Naive thymus-derived CD8-positive, alpha-beta T cell (primary cell): ENCODE data around the gene BIN1. TPM values are rescaled to one million over a fixed set of nuclear protein-coding genes. Genes with fewer than 3 reads are reported as not detected.
A peak's percentile ranks its signal among the peaks of the same experiment; 100 is the strongest.
"Not testable (repeated sequence)": the region's sequence is repeated elsewhere in the genome, so short reads cannot be mapped to it uniquely, and the experiment has no call there.

Source experiments
- ATAC-seq, 2 donors: fragments of 150-1000 bp; cut with Tn5 transposase in 1 of 2; sonication (Bioruptor Pico), chemical (Tn5 transposase) in 1 of 2; 1 replicate in 1 of 2; 2 replicates in 1 of 2; pipeline ENCODE4 v1.10.0; 2021; ENCODE audit warnings: mild to moderate bottlenecking in 2 of 2, moderate library complexity in 2 of 2
- POLR2A ChIA-PET: fragments of 350-600 bp; sonication (Branson Sonifier 250); formaldehyde crosslinking; loops from one replicate; lab custom pipeline; 2021; ENCODE audit warnings: antibody characterized with exemption; lab: Charles Lee
- DNase-seq, 10 donors: peaks; one replicate each; pipeline versions ENCODE4 v3.0.0 to v3.0.0-alpha.2; 2020 to 2022
- H3K27ac Mint-ChIP-seq, 10 donors: one replicate each; pipeline ENCODE4 v1.8.0; 2020 to 2022; ENCODE audit warnings: mild to moderate bottlenecking in 10 of 10, mixed read lengths in 10 of 10, moderate library complexity in 4 of 10, inconsistent platforms in 1 of 10
- H3K27me3 Mint-ChIP-seq, 5 donors: one replicate each; pipeline ENCODE4 v1.8.0; 2021 to 2022; ENCODE audit warnings: mixed read lengths in 5 of 5
- H3K36me3 Mint-ChIP-seq, 3 donors: one replicate each; pipeline ENCODE4 v1.8.0; 2020 to 2022; ENCODE audit warnings: mixed read lengths in 3 of 3, mild to moderate bottlenecking in 2 of 3, inconsistent platforms in 1 of 3
- H3K4me1 Mint-ChIP-seq, 4 donors: one replicate each; pipeline ENCODE4 v1.8.0; 2021 to 2022; ENCODE audit warnings: mixed read lengths in 4 of 4
- H3K4me3 Mint-ChIP-seq, 10 donors: one replicate each; pipeline ENCODE4 v1.8.0; 2020 to 2022; ENCODE audit warnings: mild to moderate bottlenecking in 10 of 10, mixed read lengths in 10 of 10, moderate library complexity in 6 of 10, inconsistent platforms in 1 of 10
- H3K9me3 Mint-ChIP-seq, 9 donors: one replicate each; pipeline ENCODE4 v1.8.0; 2020 to 2022; ENCODE audit warnings: mixed read lengths in 9 of 9, mild to moderate bottlenecking in 3 of 9, inconsistent platforms in 1 of 9, moderate library complexity in 1 of 9
- polyA plus RNA-seq, 3 donors: library from polyadenylated mRNA; unstranded; fragments of 300-500 nt; fragmentation: Illumina TruSeq; gene quantifications; one replicate each; pipeline ENCODE4 v1.2.3, GENCODE V29; 2021
- total RNA-seq, 8 experiments: library from RNA in 2 of 8; stranded (reverse) in 2 of 8; gene quantifications; one replicate each; pipeline ENCODE4 v1.2.3 and lab custom pipeline; 2021 to 2026

Gene BIN1
- total and polyA plus RNA-seq, 5 experiments from 2014 or later: 130 to 189 (median 156) TPM

DNA sequence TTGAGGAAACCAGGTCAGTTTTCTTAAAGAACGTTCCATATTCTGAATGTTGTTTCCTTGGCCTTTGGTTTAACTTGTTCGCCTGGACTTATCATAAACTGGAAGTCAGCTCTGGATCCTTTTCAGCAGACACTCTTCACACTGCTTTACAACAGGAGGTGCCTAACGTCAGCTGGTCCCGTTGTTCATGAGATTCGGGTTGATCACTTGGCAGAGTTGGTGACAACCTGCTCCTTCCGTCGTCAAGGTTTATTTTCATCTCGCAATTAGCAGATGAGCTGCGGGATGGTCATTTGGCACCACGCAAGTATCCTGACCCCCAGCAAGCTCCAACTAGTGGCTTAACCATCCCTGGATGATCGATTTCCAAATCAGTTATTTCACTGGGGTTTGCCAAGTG, 23.0 kb upstream of the BIN1 start:
- DNase-seq (no peak), ATAC-seq (no peak)
- Mint-ChIP-seq H3K27me3 (peaks cover 0 to 4% (median 0%) of the 10 kb centered on the region in 5 donors), H3K27ac (peak overlapping the region in 1 of 10 donors; percentile 20), H3K4me1 (peaks cover 0 to 22% (median 2%) of the 10 kb centered on the region in 4 donors), H3K9me3 (no peaks in the 10 kb centered on the region), H3K36me3 (no peaks in the 10 kb centered on the region), H3K4me3 (no peak overlapping the region)
- POLR2A ChIA-PET: no interaction called here

DNA sequence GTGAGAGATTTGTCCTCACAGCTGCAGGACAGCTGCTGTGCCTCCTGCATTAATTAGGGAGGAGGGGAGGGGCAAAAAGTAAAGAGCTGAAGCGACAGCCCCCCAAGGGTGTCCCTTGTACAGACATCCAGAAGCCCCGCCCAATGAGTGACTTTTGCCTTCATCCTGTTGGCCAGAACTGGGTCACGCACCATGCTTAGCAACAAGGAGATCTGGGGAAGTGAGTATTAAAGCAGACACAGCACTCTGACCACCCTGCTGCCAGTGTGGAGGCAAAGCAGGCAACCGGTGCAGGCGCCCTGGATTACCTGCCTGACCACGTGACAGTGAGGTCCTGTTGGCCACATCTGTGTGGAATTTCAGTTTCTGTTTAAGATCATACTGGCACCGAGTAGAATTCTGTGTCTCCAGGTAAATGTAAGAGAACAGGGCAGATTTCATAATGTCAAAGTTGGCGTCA, 21.5 kb upstream of the BIN1 start:
- peaks cover 0 to 18% (median 2%) of the 10 kb centered on the region in 4 donors for H3K4me1 Mint-ChIP-seq

DNA sequence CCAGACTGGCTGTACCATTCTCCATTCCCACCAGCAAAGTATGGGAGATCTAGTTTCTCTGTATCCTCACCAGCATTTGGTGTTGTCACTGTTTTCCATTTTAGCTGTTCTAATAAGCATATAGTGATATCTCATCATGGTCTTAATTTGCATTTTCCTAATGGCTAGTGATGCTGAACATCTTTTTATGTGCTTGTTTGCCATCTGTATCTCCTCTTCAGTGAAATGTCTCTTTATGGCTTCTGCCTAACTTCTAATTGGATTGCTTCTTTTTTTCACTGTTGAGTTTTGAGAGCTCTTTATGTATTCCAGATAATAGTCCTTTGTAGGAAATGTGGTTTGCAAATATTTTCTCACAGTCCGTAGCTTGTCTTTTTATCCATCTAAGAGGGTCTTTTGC, 18.9 kb upstream of the BIN1 start:
- peaks cover 0 to 4% (median 0%) of the 10 kb centered on the region in 5 donors for H3K27me3 Mint-ChIP-seq
- H3K27ac Mint-ChIP-seq: no peak overlapping the region
- DNase-seq: no peak
- no peak overlapping the region for H3K4me3 Mint-ChIP-seq
- no peaks in the 10 kb centered on the region for H3K36me3 Mint-ChIP-seq
- ATAC-seq: no peak
- peaks cover 0 to 18% (median 2%) of the 10 kb centered on the region in 4 donors for H3K4me1 Mint-ChIP-seq
- no peaks in the 10 kb centered on the region for H3K9me3 Mint-ChIP-seq
- POLR2A ChIA-PET: no interaction called here

More for the DNA sequence above, 21.5 kb upstream of the BIN1 start:
- Mint-ChIP-seq H3K9me3 (no peaks in the 10 kb centered on the region), H3K36me3 (no peaks in the 10 kb centered on the region), H3K27ac (peak overlapping the region in 1 of 10 donors; percentile 23), H3K27me3 (peaks cover 0 to 4% (median 0%) of the 10 kb centered on the region in 5 donors), H3K4me3 (peak overlapping the region in 3 of 10 donors; percentile 19 to 30 (median 26))
- DNase-seq: no peak
- peak in 1 of 2 donors; percentile 39 for ATAC-seq
- POLR2A ChIA-PET: no interaction called here

DNA sequence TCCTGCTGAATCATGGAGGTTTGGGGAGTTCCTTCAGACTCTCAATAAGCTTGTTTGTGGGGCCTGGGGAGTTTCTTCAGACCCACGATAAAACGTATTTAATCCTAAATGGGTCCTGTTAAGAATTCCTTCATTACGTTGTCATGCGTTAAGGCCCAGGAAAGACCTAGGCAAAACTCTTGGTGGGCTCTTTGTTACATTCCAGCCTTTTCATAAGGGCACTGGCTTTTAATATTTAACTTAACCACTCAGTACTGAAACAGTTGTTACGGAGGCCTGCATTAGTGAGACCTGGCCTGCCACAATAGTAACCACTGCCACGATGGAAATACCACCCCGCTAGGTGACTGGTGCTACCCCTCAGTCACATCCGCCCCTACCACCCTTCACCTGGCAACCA, 17.5 kb upstream of the BIN1 start:
- ATAC-seq (no peak), DNase-seq (no peak)
- no peak overlapping the region for H3K4me3 Mint-ChIP-seq
- H3K4me1 Mint-ChIP-seq: peaks cover 0 to 18% (median 1%) of the 10 kb centered on the region in 4 donors
- no peaks in the 10 kb centered on the region for H3K36me3 Mint-ChIP-seq
- no peak overlapping the region for H3K27ac Mint-ChIP-seq
- no peaks in the 10 kb centered on the region for H3K9me3 Mint-ChIP-seq
- no peaks in the 10 kb centered on the region for H3K27me3 Mint-ChIP-seq
- POLR2A ChIA-PET: no interaction called here

DNA sequence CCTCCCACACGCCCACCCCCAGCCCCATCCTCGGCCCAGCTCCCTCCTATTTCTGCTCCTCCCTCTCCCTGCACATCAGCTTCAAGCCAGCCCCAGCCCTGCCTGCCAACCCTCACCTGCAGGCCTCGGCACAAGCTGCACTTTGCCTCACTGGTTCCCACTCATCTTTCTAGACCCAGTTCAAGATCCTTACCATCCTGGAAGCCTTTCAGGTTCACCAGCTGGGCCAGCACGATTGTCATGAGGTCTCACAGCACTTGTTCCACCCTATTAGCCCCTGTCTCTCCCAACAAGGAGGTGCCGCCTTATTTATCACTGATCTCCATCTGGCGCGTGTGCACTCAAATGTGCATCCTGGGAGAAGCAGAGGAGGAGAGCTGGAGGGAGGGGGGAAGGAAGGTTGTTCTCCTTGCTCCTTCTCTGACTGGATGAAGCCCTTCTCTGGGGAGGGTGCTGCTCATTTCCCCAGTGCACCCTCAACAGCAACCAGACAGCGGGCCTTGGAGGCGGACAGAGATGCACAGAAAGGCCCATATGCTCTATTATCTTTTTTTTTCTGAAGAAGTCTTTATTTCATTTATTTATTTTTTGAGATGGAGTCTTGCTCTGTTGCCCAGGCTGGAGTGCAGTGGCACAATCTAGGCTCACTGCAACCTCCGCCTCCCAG, 15.5 kb upstream of the BIN1 start:
- no peak for ATAC-seq
- peaks cover 0 to 10% (median under 1%) of the 10 kb centered on the region in 4 donors for H3K4me1 Mint-ChIP-seq
- H3K36me3 Mint-ChIP-seq: no peaks in the 10 kb centered on the region
- DNase-seq: no peak
- peaks cover 0 to 1% (median 0%) of the 10 kb centered on the region in 5 donors for H3K27me3 Mint-ChIP-seq
- H3K27ac Mint-ChIP-seq: peak overlapping the region in 1 of 10 donors; percentile 69
- H3K9me3 Mint-ChIP-seq: no peaks in the 10 kb centered on the region
- POLR2A ChIA-PET: no interaction called here
- no peak overlapping the region for H3K4me3 Mint-ChIP-seq

DNA sequence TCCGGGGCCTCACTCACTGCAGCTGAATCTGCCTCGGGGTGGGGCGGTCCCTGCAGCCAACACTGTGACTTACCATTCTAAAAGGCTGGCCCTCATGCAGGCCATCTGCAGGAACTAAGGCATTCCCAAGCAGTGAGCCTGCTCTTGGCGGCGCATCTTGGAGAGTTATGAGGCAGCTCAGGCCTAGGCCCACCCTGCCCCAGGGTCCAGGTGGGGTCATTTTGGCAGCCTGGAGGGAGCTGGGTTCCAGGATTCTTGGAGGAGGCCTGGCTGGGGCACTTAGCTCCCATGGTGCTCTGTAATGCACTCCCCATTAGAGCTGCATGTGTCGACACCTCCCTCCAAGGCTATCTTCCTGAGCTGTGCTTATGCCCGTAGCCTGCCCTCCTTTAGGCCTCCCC, 14.8 kb upstream of the BIN1 start:
- ATAC-seq (no peak), DNase-seq (no peak)
- POLR2A ChIA-PET: no interaction called here
- peak overlapping the region in 1 of 10 donors; percentile 69 for H3K27ac Mint-ChIP-seq
- no peaks in the 10 kb centered on the region for H3K9me3 Mint-ChIP-seq
- no peak overlapping the region for H3K4me3 Mint-ChIP-seq
- H3K36me3 Mint-ChIP-seq: no peaks in the 10 kb centered on the region
- H3K27me3 Mint-ChIP-seq: peaks cover 0 to 3% (median 2%) of the 10 kb centered on the region in 5 donors
- peaks cover 0 to 10% (median under 1%) of the 10 kb centered on the region in 4 donors for H3K4me1 Mint-ChIP-seq

DNA sequence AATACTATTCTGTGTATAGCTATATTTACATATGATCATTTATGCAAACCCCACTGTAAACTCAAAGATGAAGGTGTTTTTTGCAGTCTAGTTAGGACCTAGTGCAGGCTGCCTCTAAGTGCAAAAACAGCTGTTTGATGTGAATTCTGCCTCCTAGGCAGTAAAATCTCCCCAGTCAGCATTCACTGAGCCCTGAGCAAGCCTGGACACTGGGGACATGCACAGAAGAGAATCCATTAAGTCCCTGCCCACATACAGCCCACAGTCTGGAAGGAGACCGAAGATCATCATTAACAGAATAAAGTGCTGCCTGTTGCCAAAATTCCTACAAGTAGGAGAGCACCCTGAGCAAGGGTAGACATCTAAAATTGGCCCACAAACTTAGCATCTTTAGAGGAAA, 14.4 kb upstream of the BIN1 start:
- peaks cover 0 to 9% (median under 1%) of the 10 kb centered on the region in 4 donors for H3K4me1 Mint-ChIP-seq
- no peaks in the 10 kb centered on the region for H3K9me3 Mint-ChIP-seq
- DNase-seq (no peak), ATAC-seq (no peak)
- H3K4me3 Mint-ChIP-seq: no peak overlapping the region
- POLR2A ChIA-PET: no interaction called here
- no peaks in the 10 kb centered on the region for H3K36me3 Mint-ChIP-seq
- H3K27me3 Mint-ChIP-seq: peaks cover 0 to 3% (median 2%) of the 10 kb centered on the region in 5 donors
- no peak overlapping the region for H3K27ac Mint-ChIP-seq

DNA sequence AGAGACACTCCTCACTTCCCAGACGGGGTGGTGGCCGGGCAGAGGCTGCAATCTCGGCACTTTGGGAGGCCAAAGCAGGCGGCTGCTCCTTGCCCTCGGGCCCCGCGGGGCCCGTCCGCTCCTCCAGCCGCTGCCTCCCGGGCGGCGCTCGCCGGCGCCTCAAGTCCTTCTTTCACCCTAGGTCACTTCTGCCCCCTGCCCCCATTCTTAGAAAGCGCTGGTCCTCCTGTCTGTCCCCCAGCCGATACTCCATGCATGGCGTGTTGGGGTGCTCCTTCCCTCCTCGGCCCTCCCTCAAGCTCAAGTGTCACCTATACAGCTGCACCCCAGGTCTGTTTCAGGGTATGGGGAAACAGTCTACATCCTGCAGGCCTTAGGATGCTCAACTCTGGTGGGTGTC, 13.5 kb upstream of the BIN1 start:
- H3K4me3 Mint-ChIP-seq, H3K36me3 Mint-ChIP-seq, POLR2A ChIA-PET, H3K4me1 Mint-ChIP-seq, ATAC-seq, DNase-seq, H3K27ac Mint-ChIP-seq, H3K9me3 Mint-ChIP-seq, H3K27me3 Mint-ChIP-seq: not testable (repeated sequence)

DNA sequence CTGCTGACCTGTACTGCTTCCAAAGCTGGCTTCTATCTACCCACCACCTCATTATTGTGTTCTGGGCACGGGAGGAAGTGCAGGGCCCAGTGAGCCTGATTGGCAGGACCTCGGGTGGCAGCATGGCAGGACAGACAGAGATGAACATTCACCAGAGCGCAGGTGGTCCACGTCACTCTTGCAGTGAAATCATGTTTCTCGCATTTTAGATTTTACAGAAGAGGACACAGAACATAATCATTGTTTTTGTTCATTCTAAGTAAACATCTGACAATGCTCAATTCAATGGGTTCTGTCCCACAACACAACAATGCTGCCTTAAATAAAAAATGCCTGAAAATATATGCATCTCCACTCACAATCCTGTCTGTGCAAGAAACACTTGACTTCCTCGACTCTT, 11.5 kb upstream of the BIN1 start:
- ATAC-seq (no peak), DNase-seq (no peak)
- no peak overlapping the region for H3K4me3 Mint-ChIP-seq
- H3K27ac Mint-ChIP-seq: no peak overlapping the region
- H3K4me1 Mint-ChIP-seq: peaks cover 0 to 2% (median 0%) of the 10 kb centered on the region in 4 donors
- no peaks in the 10 kb centered on the region for H3K36me3 Mint-ChIP-seq
- H3K9me3 Mint-ChIP-seq: no peaks in the 10 kb centered on the region
- peaks cover 0 to 13% (median 5%) of the 10 kb centered on the region in 5 donors for H3K27me3 Mint-ChIP-seq
- POLR2A ChIA-PET: no interaction called here

DNA sequence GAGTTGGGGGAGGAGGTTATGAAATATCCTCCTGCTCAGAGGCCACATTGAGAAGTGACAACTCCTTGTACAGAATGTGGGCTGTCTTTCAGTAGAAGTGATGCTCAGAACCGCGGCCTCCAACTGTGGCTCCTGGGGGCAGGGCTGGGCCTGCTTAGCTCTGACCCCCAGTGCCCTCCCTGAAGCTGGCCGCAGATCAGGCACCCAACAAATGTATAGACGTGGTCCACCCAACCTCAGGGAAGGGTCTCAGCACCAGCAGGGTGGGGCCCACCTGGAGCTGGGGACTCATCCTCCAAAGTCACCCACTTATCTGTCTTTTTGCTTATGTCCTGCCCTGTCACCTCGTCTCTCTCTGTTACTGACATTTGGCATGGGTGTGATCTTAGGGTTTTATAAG, 11.1 kb upstream of the BIN1 start:
- H3K4me1 Mint-ChIP-seq: peaks cover 0 to 2% (median 0%) of the 10 kb centered on the region in 4 donors

DNA sequence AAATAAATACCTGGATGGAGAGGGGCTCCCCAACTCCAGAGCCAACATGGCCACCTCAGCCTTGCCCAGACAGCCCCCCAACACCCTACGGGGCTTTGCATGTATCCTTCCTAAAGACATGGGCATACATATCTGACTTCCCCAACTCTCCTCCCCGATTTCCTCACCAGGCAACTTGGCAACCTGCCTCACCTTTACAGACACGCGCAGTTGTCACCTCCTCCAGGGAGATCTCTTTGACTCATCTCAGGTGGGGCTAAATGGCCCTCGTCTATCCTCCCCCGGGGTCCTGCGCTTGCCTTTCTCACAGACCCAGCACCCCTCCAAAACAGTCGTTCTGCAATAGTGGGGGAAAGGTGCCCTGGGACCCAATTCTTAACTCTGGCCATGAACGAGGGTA, 10.6 kb upstream of the BIN1 start:
- DNase-seq (no peak), ATAC-seq (no peak)
- Mint-ChIP-seq H3K27ac (peak overlapping the region in 1 of 10 donors; percentile 44), H3K4me1 (peaks cover 0 to 2% (median 0%) of the 10 kb centered on the region in 4 donors), H3K4me3 (no peak overlapping the region), H3K36me3 (no peaks in the 10 kb centered on the region), H3K27me3 (peaks cover 0 to 13% (median 5%) of the 10 kb centered on the region in 5 donors), H3K9me3 (no peaks in the 10 kb centered on the region)
- POLR2A ChIA-PET: no interaction called here

More for the DNA sequence above, 11.1 kb upstream of the BIN1 start:
- POLR2A ChIA-PET: no interaction called here
- no peak overlapping the region for H3K27ac Mint-ChIP-seq
- ATAC-seq (no peak), DNase-seq (no peak)
- H3K4me3 Mint-ChIP-seq: no peak overlapping the region
- peaks cover 0 to 13% (median 5%) of the 10 kb centered on the region in 5 donors for H3K27me3 Mint-ChIP-seq
- no peaks in the 10 kb centered on the region for H3K36me3 Mint-ChIP-seq
- H3K9me3 Mint-ChIP-seq: no peaks in the 10 kb centered on the region

DNA sequence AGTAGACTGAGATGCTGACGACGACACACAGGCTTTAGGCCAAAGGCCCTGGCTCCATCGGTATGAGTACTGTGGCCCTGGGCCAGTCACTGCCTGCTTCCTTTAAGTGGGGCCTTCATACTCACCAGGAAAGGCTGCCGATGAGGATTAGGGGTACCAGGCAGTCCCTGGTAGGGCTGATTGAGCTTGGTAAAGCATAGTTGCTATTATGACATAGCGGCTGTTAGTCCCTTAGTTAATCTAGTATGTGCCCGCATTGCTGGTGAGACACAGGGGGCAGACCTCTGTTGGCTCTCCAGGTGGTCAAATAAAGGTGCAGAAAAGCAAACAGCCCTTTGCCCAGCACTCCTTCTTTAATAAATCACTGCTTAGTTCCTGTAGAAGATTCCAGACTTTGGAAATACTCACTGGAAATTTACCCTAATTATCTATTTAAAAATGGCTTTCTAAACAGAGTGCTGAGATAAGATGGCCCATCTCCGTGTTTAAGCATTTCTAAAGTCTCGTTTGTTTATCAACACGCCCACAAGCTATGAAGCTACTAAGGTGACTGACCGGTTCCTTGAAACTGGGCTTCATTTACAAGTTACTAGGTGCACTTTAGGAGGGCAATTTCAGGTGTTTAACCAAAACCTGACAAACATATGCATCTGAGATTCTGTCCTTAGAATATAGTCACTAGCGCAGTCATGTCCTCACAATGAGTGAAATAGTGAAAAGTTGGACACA, 8.7 kb upstream of the BIN1 start:
- POLR2A ChIA-PET: no interaction called here
- ATAC-seq: no peak

DNA sequence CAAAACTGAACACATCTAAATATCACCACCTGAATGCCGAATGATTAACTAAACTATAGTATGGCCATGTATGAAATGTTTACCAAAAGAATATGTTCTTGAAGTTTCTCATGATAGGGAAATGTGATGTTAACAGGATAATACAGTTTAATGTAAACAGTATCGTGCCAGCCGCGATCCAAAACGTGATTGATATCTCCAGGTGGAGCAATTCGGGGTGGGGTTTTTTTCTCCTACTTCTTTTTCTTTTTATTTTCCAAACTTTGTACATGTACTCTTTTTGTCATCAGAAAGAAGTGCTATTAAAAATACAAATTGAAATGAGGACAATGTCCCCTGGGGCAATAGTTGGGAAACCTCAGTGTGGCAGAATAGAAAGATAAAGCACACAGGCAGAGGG, 4.0 kb upstream of the BIN1 start:
- Mint-ChIP-seq H3K4me3 (no peak overlapping the region), H3K27me3 (peaks cover 0 to 13% (median 3%) of the 10 kb centered on the region in 5 donors), H3K27ac (no peak overlapping the region), H3K4me1 (peaks cover 4 to 10% (median 7%) of the 10 kb centered on the region in 4 donors), H3K9me3 (no peaks in the 10 kb centered on the region), H3K36me3 (no peaks in the 10 kb centered on the region)
- POLR2A ChIA-PET: no interaction called here
- no peak for DNase-seq
- ATAC-seq: no peak

More for the DNA sequence above, 8.7 kb upstream of the BIN1 start:
- H3K9me3 Mint-ChIP-seq: no peaks in the 10 kb centered on the region
- H3K4me1 Mint-ChIP-seq: peaks cover 0 to 2% (median 0%) of the 10 kb centered on the region in 4 donors
- no peak for DNase-seq
- no peaks in the 10 kb centered on the region for H3K36me3 Mint-ChIP-seq
- no peak overlapping the region for H3K4me3 Mint-ChIP-seq
- H3K27ac Mint-ChIP-seq: no peak overlapping the region
- peaks cover 0 to 13% (median 6%) of the 10 kb centered on the region in 5 donors for H3K27me3 Mint-ChIP-seq
